Measurements from ENCODE around the gene FBXO28. TPM values are rescaled to one million over a fixed set of nuclear protein-coding genes. Genes with fewer than 3 reads are reported as not detected.

The FBXO28 gene
- polyA plus RNA-seq, 1 donor from 2014 or later: 20.3 TPM

DNA sequence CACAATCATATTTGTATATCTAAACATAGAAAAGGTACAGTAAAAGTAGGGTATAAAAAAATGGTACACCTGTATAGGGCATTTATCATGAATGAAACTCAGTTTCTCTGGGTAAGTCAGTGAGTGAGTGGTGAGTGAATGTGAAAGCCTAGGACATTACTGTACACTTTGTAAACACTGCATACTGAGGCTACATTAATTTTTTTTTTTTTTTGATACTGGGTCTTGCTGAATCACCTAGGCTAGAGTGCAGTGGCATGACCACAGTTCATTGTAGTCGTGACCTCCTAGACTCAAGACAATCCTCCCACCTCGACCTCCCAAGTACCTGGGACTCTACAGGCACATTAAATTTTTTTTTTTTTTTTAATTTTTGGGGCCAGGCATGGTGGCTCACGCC lies 27.8 kb downstream of the FBXO28 start:
- TF ChIP-seq EP300 (conservative IDR thresholded peaks at IDR 0.05; ENCODE audit: poor library complexity, severe bottlenecking) (no peak), MXI1 (conservative IDR thresholded peaks at IDR 0.05; ENCODE audit: poor library complexity, severe bottlenecking) (no peak), EZH2 (IDR thresholded peaks at IDR 0.05; ENCODE audit: borderline replicate concordance, insufficient read depth, low read length, poor library complexity, severe bottlenecking) (no peak), TAF1 (IDR thresholded peaks at IDR 0.05; ENCODE audit: low read depth) (no peak), SMC3 (conservative IDR thresholded peaks at IDR 0.05; ENCODE audit: poor library complexity) (no peak), RAD21 (conservative IDR thresholded peaks at IDR 0.05) (no peak), POLR2AphosphoS5 (IDR thresholded peaks at IDR 0.05) (no peak)
- TF ChIP-seq, protein P1, sequence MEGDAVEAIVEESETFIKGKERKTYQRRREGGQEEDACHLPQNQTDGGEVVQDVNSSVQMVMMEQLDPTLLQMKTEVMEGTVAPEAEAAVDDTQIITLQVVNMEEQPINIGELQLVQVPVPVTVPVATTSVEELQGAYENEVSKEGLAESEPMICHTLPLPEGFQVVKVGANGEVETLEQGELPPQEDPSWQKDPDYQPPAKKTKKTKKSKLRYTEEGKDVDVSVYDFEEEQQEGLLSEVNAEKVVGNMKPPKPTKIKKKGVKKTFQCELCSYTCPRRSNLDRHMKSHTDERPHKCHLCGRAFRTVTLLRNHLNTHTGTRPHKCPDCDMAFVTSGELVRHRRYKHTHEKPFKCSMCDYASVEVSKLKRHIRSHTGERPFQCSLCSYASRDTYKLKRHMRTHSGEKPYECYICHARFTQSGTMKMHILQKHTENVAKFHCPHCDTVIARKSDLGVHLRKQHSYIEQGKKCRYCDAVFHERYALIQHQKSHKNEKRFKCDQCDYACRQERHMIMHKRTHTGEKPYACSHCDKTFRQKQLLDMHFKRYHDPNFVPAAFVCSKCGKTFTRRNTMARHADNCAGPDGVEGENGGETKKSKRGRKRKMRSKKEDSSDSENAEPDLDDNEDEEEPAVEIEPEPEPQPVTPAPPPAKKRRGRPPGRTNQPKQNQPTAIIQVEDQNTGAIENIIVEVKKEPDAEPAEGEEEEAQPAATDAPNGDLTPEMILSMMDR (IDR thresholded peaks at IDR 0.05; ENCODE audit: poor library complexity, severe bottlenecking): no peak
- TF ChIP-seq, protein P2, sequence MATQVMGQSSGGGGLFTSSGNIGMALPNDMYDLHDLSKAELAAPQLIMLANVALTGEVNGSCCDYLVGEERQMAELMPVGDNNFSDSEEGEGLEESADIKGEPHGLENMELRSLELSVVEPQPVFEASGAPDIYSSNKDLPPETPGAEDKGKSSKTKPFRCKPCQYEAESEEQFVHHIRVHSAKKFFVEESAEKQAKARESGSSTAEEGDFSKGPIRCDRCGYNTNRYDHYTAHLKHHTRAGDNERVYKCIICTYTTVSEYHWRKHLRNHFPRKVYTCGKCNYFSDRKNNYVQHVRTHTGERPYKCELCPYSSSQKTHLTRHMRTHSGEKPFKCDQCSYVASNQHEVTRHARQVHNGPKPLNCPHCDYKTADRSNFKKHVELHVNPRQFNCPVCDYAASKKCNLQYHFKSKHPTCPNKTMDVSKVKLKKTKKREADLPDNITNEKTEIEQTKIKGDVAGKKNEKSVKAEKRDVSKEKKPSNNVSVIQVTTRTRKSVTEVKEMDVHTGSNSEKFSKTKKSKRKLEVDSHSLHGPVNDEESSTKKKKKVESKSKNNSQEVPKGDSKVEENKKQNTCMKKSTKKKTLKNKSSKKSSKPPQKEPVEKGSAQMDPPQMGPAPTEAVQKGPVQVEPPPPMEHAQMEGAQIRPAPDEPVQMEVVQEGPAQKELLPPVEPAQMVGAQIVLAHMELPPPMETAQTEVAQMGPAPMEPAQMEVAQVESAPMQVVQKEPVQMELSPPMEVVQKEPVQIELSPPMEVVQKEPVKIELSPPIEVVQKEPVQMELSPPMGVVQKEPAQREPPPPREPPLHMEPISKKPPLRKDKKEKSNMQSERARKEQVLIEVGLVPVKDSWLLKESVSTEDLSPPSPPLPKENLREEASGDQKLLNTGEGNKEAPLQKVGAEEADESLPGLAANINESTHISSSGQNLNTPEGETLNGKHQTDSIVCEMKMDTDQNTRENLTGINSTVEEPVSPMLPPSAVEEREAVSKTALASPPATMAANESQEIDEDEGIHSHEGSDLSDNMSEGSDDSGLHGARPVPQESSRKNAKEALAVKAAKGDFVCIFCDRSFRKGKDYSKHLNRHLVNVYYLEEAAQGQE (IDR thresholded peaks at IDR 0.05; ENCODE audit: borderline replicate concordance): no peak
- Histone ChIP-seq H4K20me1 (ENCODE audit: insufficient read depth) (no peaks in the 10 kb centered on the region), H3K9me3 (ENCODE audit: low read length) (no peaks in the 10 kb centered on the region), H3K27ac (ENCODE audit: low read length) (no peak overlapping the region), H3K4me2 (ENCODE audit: low read length) (no peak overlapping the region), H3K79me2 (replicated peaks; ENCODE audit: insufficient read depth, low read length) (no peaks in the 10 kb centered on the region), H3K27me3 (ENCODE audit: insufficient read depth, low read depth, low read length) (no peaks in the 10 kb centered on the region), H2AFZ (ENCODE audit: low read depth, low read length) (no peak overlapping the region), H3K4me3 (ENCODE audit: low read length) (no peak overlapping the region), H3K9me2 (ENCODE audit: insufficient read depth, low read length) (no peaks in the 10 kb centered on the region), H3K9ac (ENCODE audit: low read length) (no peak overlapping the region), H3F3A (ENCODE audit: insufficient read depth, low read length, poor library complexity, severe bottlenecking) (no peaks in the 10 kb centered on the region), H3K36me3 (ENCODE audit: insufficient read depth, low read length) (no peaks in the 10 kb centered on the region)

DNA sequence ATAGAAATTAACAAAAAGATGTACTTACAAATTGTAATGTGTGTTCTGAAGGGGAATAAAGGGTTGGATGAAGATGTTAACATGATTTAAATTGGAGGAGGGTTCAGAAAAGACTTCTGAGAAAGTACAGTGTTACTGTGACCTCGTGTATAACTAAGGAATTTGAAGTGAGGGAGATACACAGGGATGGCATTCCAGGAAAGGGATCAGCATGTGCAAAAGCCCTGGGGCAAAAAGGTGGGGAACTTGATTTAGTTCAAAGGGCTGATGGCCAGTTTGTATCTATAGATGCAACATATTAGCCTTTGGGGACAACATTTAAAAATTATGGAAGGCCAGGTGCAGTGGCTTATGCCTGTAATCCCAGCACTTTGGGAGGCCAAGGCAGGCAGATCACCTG lies 35.8 kb downstream of the FBXO28 start:
- no peak overlapping the region for H3K4me2 ChIP-seq (ENCODE audit: low read length)
- no peak overlapping the region for H3K4me3 ChIP-seq (ENCODE audit: low read length)
- H4K20me1 ChIP-seq (ENCODE audit: insufficient read depth): no peaks in the 10 kb centered on the region
- H3K27me3 ChIP-seq (ENCODE audit: insufficient read depth, low read depth, low read length): no peaks in the 10 kb centered on the region
- H3K36me3 ChIP-seq (ENCODE audit: insufficient read depth, low read length): no peaks in the 10 kb centered on the region
- no peaks in the 10 kb centered on the region for H3K9me2 ChIP-seq (ENCODE audit: insufficient read depth, low read length)
- H2AFZ ChIP-seq (ENCODE audit: low read depth, low read length): no peak overlapping the region
- no peak overlapping the region for H3K9ac ChIP-seq (ENCODE audit: low read length)
- no peaks in the 10 kb centered on the region for H3K9me3 ChIP-seq (ENCODE audit: low read length)
- H3K27ac ChIP-seq (ENCODE audit: low read length): no peak overlapping the region
- H3F3A ChIP-seq (ENCODE audit: insufficient read depth, low read length, poor library complexity, severe bottlenecking): no peaks in the 10 kb centered on the region
- H3K79me2 ChIP-seq (replicated peaks; ENCODE audit: insufficient read depth, low read length): no peaks in the 10 kb centered on the region
- TF ChIP-seq MXI1 (conservative IDR thresholded peaks at IDR 0.05; ENCODE audit: poor library complexity, severe bottlenecking) (no peak), TAF1 (IDR thresholded peaks at IDR 0.05; ENCODE audit: low read depth) (no peak), SMC3 (conservative IDR thresholded peaks at IDR 0.05; ENCODE audit: poor library complexity) (no peak), EP300 (conservative IDR thresholded peaks at IDR 0.05; ENCODE audit: poor library complexity, severe bottlenecking) (no peak), POLR2AphosphoS5 (IDR thresholded peaks at IDR 0.05) (no peak), EZH2 (IDR thresholded peaks at IDR 0.05; ENCODE audit: borderline replicate concordance, insufficient read depth, low read length, poor library complexity, severe bottlenecking) (no peak), RAD21 (conservative IDR thresholded peaks at IDR 0.05) (no peak)
- TF ChIP-seq, protein P2 (IDR thresholded peaks at IDR 0.05; ENCODE audit: borderline replicate concordance): no peak
- TF ChIP-seq, protein P1 (IDR thresholded peaks at IDR 0.05; ENCODE audit: poor library complexity, severe bottlenecking): no peak
